Calu3 (cell line): Measurements from ENCODE around the gene EDDM13. TPM values are rescaled to one million over a fixed set of nuclear protein-coding genes. Genes with fewer than 3 reads are reported as not detected.
A peak's percentile ranks its signal among the peaks of the same experiment; 100 is the strongest.
"Not testable (repeated sequence)": the region's sequence is repeated elsewhere in the genome, so short reads cannot be mapped to it uniquely, and the experiment has no call there.

Experiments
- BruUV-seq: library from RNA; stranded (reverse); fragments of 400-500 nt; replicated peaks from 2 replicates; lab custom pipeline; 2021; lab: Mats Ljungman, UMichigan
- CTCF ChIA-PET: fragments of 300-600 bp; sonication (Branson Sonifier 250); formaldehyde crosslinking; loops from one replicate; lab custom pipeline; 2022; ENCODE audit warnings: antibody characterized with exemption; lab: Charles Lee
- DNase-seq: peaks from one replicate; pipeline ENCODE4 v3.0.0; 2022
- H3K27ac Mint-ChIP-seq: one replicate; pipeline ENCODE4 v1.8.0; 2022; ENCODE audit warnings: mixed read lengths; ENCODE audit not compliant: unreplicated experiment
- H3K27me3 Mint-ChIP-seq: one replicate; pipeline ENCODE4 v1.8.0; 2022; ENCODE audit warnings: mixed read lengths; ENCODE audit not compliant: unreplicated experiment
- H3K36me3 Mint-ChIP-seq: one replicate; pipeline ENCODE4 v1.8.0; 2022; ENCODE audit warnings: mild to moderate bottlenecking, moderate library complexity, mixed read lengths; ENCODE audit not compliant: insufficient read depth, unreplicated experiment
- H3K4me1 Mint-ChIP-seq: one replicate; pipeline ENCODE4 v1.8.0; 2022; ENCODE audit warnings: mild to moderate bottlenecking, low read depth, mixed read lengths; ENCODE audit not compliant: unreplicated experiment
- H3K4me3 Mint-ChIP-seq: one replicate; pipeline ENCODE4 v1.8.0; 2022; ENCODE audit warnings: mild to moderate bottlenecking, low read depth, moderate library complexity, mixed read lengths; ENCODE audit not compliant: unreplicated experiment
- H3K9me3 Mint-ChIP-seq: one replicate; pipeline ENCODE4 v1.8.0; 2022; ENCODE audit warnings: low read depth, mixed read lengths; ENCODE audit not compliant: unreplicated experiment
- intact Hi-C: fragments of 100-400 bp; cut with micrococcal nuclease; formaldehyde crosslinking; loops from one replicate; pipeline ENCODE4 v1.10.0; 2022; ENCODE audit not compliant: unreplicated experiment
- total RNA-seq: library from RNA; stranded (reverse); gene quantifications from 2 replicates; pipeline ENCODE4 v1.2.3, GENCODE V29; 2022
- TF ChIP-seq, protein P1 (sequence below): fragments of 200-600 bp; IDR thresholded peaks from one replicate; pipeline ENCODE4 v1.8.0; 2022; ENCODE audit warnings: antibody characterized with exemption; ENCODE audit not compliant: unreplicated experiment

Gene EDDM13
- total RNA-seq, 1 experiment from 2014 or later = not detected

DNA sequence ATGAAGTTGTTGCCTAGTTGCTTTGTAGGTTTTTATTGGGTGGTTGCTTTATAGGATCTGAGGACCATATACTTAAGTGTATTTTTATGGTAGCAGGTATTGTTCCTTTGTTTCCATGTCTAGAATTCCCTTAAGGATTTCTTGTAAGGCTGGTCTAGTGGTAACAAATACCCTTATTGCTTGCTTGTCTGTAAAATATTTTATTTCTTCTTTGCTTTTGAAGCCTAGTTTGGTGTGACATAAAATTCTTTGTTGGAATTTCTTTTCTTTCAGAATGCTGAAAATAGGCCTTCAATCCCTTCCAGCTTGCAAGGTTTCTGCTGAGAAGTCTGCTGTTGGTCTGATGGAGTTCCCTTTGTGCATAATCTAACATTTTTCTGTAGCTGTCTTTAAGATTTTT lies 60.1 kb downstream of the EDDM13 start:
- no peak overlapping the region for H3K27ac Mint-ChIP-seq
- peaks cover 2% of the 10 kb centered on the region for H3K9me3 Mint-ChIP-seq
- BruUV-seq = no TSS peak
- intact Hi-C loops = loop anchor here (1.0 to 10.0 kb wide), 4 partner anchors 79 to 266 kb away; partner anchors contain the start of gene GALP
- H3K4me3 Mint-ChIP-seq = no peak overlapping the region
- H3K27me3 Mint-ChIP-seq = peaks cover 12% of the 10 kb centered on the region
- CTCF ChIA-PET = interaction anchor here (0.7 to 4.1 kb wide), 18 partner anchors 17 to 701 kb away, joined by 3 to 190 read pairs (median 6); partner anchors contain the start of gene ZSCAN5A
- no peaks in the 10 kb centered on the region for H3K4me1 Mint-ChIP-seq
- TF ChIP-seq, protein P1, sequence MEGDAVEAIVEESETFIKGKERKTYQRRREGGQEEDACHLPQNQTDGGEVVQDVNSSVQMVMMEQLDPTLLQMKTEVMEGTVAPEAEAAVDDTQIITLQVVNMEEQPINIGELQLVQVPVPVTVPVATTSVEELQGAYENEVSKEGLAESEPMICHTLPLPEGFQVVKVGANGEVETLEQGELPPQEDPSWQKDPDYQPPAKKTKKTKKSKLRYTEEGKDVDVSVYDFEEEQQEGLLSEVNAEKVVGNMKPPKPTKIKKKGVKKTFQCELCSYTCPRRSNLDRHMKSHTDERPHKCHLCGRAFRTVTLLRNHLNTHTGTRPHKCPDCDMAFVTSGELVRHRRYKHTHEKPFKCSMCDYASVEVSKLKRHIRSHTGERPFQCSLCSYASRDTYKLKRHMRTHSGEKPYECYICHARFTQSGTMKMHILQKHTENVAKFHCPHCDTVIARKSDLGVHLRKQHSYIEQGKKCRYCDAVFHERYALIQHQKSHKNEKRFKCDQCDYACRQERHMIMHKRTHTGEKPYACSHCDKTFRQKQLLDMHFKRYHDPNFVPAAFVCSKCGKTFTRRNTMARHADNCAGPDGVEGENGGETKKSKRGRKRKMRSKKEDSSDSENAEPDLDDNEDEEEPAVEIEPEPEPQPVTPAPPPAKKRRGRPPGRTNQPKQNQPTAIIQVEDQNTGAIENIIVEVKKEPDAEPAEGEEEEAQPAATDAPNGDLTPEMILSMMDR = no peak
- H3K36me3 Mint-ChIP-seq = no peaks in the 10 kb centered on the region
- no peak for DNase-seq

DNA sequence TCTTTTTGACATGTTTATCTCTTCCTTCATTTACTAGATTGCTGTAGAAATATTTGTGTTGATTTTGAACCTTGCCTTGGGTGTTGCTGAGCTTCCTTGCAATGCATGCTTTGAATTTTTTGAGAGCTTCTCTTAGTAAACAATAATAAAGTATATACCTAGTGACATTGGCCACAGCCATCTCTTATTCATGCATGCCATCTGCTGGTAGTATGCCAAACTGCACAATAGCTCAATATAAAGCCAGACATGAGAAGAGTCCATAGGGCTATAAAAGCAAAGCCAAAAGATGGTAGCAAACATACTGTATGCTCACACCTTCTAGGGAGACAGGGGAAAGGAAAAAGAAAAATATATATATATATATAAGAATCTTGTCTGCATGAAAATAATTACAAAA lies 61.0 kb downstream of the EDDM13 start:
- TF ChIP-seq, protein P1 = peak; percentile 78
- intact Hi-C loops = loop anchor here (1.0 to 10.0 kb wide), 4 partner anchors 80 to 267 kb away; partner anchors contain the start of gene GALP

DNA sequence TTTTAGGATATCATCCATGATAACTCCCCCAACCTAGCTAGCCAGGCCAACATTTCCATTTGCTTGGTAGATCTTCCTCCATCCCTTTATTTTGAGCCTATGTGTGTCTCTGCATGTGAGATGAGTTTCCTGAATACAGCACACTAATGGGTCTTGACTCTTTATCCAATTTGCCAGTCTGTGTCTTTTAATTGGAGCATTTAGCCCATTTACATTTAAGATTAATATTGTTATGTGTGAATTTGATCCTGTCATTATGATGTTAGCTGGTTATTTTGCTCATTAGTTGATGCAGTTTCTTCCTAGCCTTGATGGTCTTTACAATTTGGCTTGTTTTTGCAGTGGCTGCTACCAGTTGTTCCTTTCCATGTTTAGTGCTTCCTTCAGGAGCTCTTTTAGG lies 62.8 kb downstream of the EDDM13 start:
- H3K27me3 Mint-ChIP-seq = peaks cover 12% of the 10 kb centered on the region
- H3K36me3 Mint-ChIP-seq, H3K27ac Mint-ChIP-seq, H3K9me3 Mint-ChIP-seq, DNase-seq, BruUV-seq, H3K4me3 Mint-ChIP-seq, H3K4me1 Mint-ChIP-seq: not testable (repeated sequence)
- intact Hi-C loops = loop anchor here (10.0 kb wide), 1 partner anchor 161 kb away; the partner anchor contains the start of gene GALP
- CTCF ChIA-PET = interaction anchor here (2.5 kb wide), 1 partner anchor 269 kb away, joined by 73 read pairs; no protein-coding TSS in a partner anchor

More for the DNA sequence above, 61.0 kb downstream of the EDDM13 start:
- no peak overlapping the region for H3K27ac Mint-ChIP-seq
- DNase-seq = peak; percentile 69
- H3K4me1 Mint-ChIP-seq = no peaks in the 10 kb centered on the region
- BruUV-seq = no TSS peak
- no peaks in the 10 kb centered on the region for H3K36me3 Mint-ChIP-seq
- peaks cover 12% of the 10 kb centered on the region for H3K27me3 Mint-ChIP-seq
- no peak overlapping the region for H3K4me3 Mint-ChIP-seq
- CTCF ChIA-PET = interaction anchor here (0.5 to 4.1 kb wide), 29 partner anchors 15 to 781 kb away, joined by 3 to 190 read pairs (median 5); partner anchors contain the start of genes ZNF784, ZNF787 and ZSCAN5A
- H3K9me3 Mint-ChIP-seq = peaks cover 2% of the 10 kb centered on the region

DNA sequence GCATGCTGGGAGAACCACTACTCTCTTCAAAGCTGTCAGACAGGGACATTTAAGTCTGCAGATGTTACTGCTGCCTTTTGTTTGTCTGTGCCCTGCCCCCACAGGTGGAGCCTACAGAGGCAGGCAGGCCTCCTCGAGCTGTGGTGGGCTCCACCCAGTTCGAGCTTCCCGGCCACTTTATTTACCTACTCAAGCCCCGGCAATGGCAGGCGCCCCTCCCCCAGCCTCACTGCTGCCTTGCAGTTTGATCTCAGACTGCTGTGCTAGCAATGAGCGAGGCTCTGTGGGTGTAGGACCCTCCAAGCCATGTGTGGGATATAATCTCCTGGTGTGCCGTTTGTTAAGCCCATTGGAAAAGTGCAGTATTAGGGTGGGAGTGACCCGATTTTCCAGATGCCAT lies 64.5 kb downstream of the EDDM13 start:
- H3K36me3 Mint-ChIP-seq, H3K27ac Mint-ChIP-seq, H3K4me1 Mint-ChIP-seq, CTCF ChIA-PET, BruUV-seq, DNase-seq: not testable (repeated sequence)
- peaks cover 12% of the 10 kb centered on the region for H3K27me3 Mint-ChIP-seq
- peak overlapping the region; percentile 15 for H3K4me3 Mint-ChIP-seq
- peaks cover 14% of the 10 kb centered on the region for H3K9me3 Mint-ChIP-seq
- intact Hi-C loops = loop anchor here (10.0 kb wide), 1 partner anchor 162 kb away; the partner anchor contains the start of gene GALP

DNA sequence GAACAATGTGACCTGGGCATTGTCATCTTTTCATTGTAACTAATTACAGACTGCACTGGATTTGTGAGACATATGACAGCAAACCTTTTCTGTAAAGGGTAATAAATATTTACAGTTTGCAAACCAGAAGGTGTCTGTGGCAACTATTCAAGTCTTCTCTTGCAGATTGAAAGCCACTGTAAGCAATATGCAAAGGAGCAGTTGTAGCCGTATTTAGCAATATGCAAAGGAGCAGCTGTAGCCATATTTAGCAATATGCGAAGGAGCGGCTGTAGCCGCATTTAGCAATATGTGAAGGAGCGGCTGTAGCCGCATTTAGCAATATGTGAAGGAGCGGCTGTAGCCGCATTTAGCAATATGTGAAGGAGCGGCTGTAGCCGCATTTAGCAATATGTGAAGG lies 66.5 kb downstream of the EDDM13 start:
- H3K36me3 Mint-ChIP-seq, CTCF ChIA-PET, BruUV-seq, H3K27ac Mint-ChIP-seq, DNase-seq, H3K4me3 Mint-ChIP-seq, H3K4me1 Mint-ChIP-seq: not testable (repeated sequence)
- intact Hi-C loops = loop anchor here (10.0 kb wide), 1 partner anchor 164 kb away; the partner anchor contains the start of gene GALP
- H3K9me3 Mint-ChIP-seq = peaks cover 22% of the 10 kb centered on the region
- H3K27me3 Mint-ChIP-seq = peaks cover 12% of the 10 kb centered on the region
